Dendritic cell treated with granulocyte-macrophage colony-stimulating factor and Interleukin-4, amounts not matched to agents 40 ng/mL and 50 ng/mL, for 4 days (primary cell): ENCODE results near the gene ADAMTSL3.

Source experiments
- H3K27ac Mint-ChIP-seq: one replicate; pipeline ENCODE4 v1.8.0; 2022; ENCODE audit warnings: mild to moderate bottlenecking, mixed read lengths
- H3K27me3 Mint-ChIP-seq: one replicate; pipeline ENCODE4 v1.8.0; 2022; ENCODE audit warnings: mild to moderate bottlenecking, mixed read lengths
- H3K36me3 Mint-ChIP-seq: one replicate; pipeline ENCODE4 v1.8.0; 2022; ENCODE audit warnings: low read depth, mixed read lengths
- H3K4me1 Mint-ChIP-seq: one replicate; pipeline ENCODE4 v1.8.0; 2022; ENCODE audit warnings: low read depth, mixed read lengths
- H3K4me3 Mint-ChIP-seq: one replicate; pipeline ENCODE4 v1.8.0; 2022; ENCODE audit warnings: mild to moderate bottlenecking, moderate library complexity, mixed read lengths
- H3K9me3 Mint-ChIP-seq: one replicate; pipeline ENCODE4 v1.8.0; 2022; ENCODE audit warnings: mixed read lengths
- intact Hi-C: fragments of 100-400 bp; cut with micrococcal nuclease; formaldehyde crosslinking; loops from one replicate; pipeline ENCODE4 v1.15.0; 2022

ADAMTSL3 gene, protein sequence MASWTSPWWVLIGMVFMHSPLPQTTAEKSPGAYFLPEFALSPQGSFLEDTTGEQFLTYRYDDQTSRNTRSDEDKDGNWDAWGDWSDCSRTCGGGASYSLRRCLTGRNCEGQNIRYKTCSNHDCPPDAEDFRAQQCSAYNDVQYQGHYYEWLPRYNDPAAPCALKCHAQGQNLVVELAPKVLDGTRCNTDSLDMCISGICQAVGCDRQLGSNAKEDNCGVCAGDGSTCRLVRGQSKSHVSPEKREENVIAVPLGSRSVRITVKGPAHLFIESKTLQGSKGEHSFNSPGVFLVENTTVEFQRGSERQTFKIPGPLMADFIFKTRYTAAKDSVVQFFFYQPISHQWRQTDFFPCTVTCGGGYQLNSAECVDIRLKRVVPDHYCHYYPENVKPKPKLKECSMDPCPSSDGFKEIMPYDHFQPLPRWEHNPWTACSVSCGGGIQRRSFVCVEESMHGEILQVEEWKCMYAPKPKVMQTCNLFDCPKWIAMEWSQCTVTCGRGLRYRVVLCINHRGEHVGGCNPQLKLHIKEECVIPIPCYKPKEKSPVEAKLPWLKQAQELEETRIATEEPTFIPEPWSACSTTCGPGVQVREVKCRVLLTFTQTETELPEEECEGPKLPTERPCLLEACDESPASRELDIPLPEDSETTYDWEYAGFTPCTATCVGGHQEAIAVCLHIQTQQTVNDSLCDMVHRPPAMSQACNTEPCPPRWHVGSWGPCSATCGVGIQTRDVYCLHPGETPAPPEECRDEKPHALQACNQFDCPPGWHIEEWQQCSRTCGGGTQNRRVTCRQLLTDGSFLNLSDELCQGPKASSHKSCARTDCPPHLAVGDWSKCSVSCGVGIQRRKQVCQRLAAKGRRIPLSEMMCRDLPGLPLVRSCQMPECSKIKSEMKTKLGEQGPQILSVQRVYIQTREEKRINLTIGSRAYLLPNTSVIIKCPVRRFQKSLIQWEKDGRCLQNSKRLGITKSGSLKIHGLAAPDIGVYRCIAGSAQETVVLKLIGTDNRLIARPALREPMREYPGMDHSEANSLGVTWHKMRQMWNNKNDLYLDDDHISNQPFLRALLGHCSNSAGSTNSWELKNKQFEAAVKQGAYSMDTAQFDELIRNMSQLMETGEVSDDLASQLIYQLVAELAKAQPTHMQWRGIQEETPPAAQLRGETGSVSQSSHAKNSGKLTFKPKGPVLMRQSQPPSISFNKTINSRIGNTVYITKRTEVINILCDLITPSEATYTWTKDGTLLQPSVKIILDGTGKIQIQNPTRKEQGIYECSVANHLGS (N-terminal part only)

DNA sequence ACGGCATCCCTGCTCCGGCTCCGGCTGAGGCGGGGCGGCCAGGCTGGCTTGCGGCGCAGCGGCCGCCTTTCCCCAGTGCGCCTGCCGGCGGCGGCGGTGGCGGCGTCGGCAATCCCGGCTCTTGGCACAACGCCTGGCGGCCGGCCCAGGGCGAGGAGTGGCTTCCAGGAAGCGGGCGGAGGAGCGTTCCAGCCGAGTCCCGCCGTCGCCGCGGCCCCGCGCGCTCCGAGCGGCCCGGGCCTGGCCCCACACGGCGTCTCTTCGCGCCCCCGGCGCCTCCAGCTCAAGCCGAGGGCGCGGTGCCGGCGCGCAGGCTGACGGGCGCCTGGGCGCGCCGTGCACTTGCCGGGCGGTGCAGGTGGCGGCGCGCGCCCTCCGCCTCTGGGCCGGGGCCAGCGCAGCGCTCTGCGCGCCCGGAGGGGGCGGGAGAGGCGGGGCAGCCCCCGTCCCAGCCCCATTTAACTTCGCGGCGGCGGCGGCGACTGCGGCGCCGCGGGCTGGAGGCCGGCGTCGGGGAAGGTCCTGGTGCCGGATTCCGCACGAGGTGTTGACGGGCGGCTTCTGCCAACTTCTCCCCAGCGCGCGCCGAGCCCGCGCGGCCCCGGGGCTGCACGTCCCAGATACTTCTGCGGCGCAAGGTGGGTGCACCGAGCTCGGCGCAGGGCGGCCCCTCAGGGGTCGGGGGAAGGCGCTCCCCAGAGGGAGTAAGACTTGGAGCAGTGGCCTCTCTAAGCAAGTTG is at the start of gene ADAMTSL3:
Gene ADAMTSL3, plus strand, starts transcription at position 485 of the 740 bp plus-strand sequence. CDS start 1,639 bp downstream, outside the sequence.
- no peaks in the 10 kb centered on the region for H3K9me3 Mint-ChIP-seq
- no peaks in the 10 kb centered on the region for H3K36me3 Mint-ChIP-seq
- H3K4me3 Mint-ChIP-seq = no peak within 1 kb of the TSS
- no peak within 1 kb of the TSS for H3K27ac Mint-ChIP-seq
- H3K4me1 Mint-ChIP-seq = no peaks in the 10 kb centered on the region
- peaks cover 41% of the 10 kb centered on the region for H3K27me3 Mint-ChIP-seq
- intact Hi-C loops = no loop called here

DNA sequence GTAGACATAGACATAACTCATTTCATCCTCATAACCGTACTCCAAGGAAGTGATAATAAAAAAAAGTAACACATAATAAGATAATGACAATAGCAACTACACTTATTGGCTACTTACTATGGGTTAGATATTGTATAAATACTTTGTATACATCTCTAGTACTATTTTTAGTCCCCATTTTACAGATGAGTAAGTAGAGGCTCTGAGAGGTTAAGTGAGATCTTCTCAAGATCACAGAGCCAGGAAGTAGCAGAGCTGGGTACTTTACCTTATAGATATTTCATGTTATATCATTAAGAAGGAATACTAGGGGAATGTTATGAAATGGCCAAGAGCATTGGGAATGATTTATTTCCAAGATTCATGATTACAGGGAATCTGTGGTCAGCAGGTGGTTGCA is 49.4 kb upstream of the ADAMTSL3 start:
- Mint-ChIP-seq H3K36me3 (no peaks in the 10 kb centered on the region), H3K4me3 (no peak overlapping the region), H3K27ac (no peak overlapping the region), H3K4me1 (no peaks in the 10 kb centered on the region), H3K27me3 (no peaks in the 10 kb centered on the region), H3K9me3 (peaks cover 21% of the 10 kb centered on the region)
- intact Hi-C loops = no loop called here

DNA sequence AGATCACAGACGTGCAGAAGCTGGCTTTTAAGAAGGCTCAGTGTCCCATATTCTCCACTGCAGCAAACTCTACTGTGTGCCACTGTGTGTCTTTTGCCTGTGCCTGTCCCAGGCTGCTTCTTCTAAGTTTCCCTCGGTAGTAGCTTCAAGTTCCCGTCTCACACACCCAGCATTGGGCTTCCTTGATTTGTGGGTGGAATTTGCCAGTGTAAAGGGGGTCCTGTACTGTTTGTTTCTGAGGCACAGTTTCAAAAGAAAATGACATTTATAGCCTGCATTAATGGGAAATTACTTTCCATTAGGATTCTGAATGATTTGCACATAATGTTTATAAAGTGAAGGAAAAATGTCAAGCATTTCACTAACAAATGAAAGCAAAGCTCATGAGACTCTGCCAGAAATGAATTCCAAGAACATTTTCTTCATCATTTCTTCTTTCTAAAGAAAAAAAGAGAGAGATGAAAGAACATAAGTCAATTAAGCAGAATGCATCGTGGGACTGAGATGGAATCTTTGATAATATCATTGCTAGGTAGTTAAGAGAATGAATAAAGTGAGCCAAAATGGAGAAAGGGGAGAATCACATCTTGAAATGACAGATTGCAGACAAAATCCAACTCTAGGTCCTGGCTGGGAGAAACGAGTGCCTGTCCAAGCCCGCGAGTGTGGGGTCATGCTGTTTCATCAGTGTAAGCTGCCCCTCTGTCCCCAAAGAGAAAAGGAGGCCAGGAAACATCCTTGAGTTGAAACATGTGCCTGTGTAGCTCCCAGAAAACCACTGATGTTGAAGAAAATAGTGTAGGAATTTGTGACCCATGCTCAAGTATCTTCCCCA is 48.6 kb upstream of the ADAMTSL3 start:
- Mint-ChIP-seq H3K36me3 (no peaks in the 10 kb centered on the region), H3K4me3 (no peak overlapping the region), H3K27me3 (no peaks in the 10 kb centered on the region), H3K9me3 (peaks cover 13% of the 10 kb centered on the region), H3K27ac (no peak overlapping the region), H3K4me1 (no peaks in the 10 kb centered on the region)
- intact Hi-C loops = no loop called here

DNA sequence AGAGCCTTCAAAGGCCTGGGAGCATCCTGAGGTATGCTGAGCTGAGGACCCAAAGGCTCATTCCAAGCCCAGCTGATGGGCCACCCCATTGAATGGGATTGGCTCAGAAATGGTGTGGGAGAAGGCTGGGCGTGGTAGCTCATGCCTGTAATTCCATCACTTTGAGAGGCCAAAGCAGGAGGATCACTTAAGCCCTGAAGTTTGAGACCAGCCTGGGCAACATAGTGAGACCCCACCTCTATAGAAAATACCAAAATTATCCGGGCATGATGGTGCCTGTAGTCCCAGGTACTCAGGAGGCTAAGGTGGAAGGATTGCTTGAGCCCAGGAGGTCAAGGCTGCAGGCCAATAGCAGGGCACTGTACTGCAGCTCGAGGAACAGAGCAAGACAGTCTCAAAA is 43.8 kb upstream of the ADAMTSL3 start:
- Mint-ChIP-seq H3K27ac (no peak overlapping the region), H3K36me3 (no peaks in the 10 kb centered on the region), H3K9me3 (no peaks in the 10 kb centered on the region), H3K4me3 (no peak overlapping the region), H3K27me3 (no peaks in the 10 kb centered on the region), H3K4me1 (no peaks in the 10 kb centered on the region)
- intact Hi-C loops = no loop called here

DNA sequence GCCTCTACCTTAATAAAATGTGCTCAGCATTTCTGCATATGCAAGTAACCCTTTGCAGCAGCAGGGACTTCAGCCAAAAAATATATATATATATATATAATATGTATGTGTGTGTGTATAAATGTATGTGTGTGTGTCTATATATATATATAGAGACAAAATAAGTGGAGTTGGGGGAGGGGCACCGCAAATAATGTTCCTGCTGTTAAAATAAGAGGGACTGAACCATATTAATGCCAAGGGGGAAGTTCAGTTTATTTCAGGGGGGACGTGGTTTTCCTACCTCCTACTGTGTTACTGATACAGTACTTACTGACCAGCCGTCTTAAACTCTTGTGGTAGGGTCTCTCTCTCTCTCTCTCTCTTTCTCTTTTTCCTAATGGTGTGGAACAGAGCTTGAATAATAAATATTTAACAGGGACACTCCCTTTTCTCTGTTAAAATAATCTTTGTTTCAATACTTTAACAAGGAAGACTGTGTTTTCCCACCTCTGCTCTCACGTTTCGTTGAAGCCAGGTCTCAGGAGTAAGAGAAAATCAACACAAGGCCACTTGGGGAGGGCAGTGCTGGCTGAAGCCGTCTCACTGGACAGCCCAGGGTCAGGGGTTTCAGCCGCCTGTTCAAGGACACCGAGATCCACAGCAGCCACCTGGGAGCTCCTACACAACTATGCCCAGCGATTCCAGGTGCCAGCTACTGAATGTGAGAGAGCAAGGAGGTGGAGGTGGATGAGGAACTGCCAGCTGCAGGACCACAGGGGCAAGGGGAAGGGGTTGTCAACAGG is 42.8 kb upstream of the ADAMTSL3 start:
- no peak overlapping the region for H3K4me3 Mint-ChIP-seq

DNA sequence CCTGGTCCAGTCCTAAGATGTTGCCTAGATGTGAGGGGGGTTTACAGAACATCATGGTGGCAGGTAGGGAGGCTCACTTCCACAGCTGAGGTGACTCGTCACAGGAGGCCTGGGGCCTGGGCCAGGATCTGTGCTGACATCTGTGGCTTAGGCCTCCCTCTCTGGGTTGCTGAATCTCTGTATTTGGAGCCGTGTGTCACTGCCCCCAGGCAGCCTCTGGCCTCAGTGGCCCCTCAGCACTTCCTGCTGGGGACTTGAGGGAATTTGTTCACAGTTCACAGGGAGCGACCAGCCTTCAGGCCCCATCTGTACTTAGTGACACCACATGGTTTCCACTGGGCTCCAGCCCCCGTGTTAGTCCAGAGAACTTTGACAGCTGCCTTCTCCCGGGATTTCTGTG is 41.7 kb upstream of the ADAMTSL3 start:
- Mint-ChIP-seq H3K9me3 (no peaks in the 10 kb centered on the region), H3K27ac (no peak overlapping the region), H3K4me3 (no peak overlapping the region), H3K36me3 (no peaks in the 10 kb centered on the region), H3K27me3 (no peaks in the 10 kb centered on the region), H3K4me1 (no peaks in the 10 kb centered on the region)
- intact Hi-C loops = no loop called here

More for the DNA sequence above, 42.8 kb upstream of the ADAMTSL3 start:
- H3K27ac Mint-ChIP-seq = no peak overlapping the region
- no peaks in the 10 kb centered on the region for H3K36me3 Mint-ChIP-seq
- no peaks in the 10 kb centered on the region for H3K27me3 Mint-ChIP-seq
- intact Hi-C loops = no loop called here
- no peaks in the 10 kb centered on the region for H3K9me3 Mint-ChIP-seq
- no peaks in the 10 kb centered on the region for H3K4me1 Mint-ChIP-seq

DNA sequence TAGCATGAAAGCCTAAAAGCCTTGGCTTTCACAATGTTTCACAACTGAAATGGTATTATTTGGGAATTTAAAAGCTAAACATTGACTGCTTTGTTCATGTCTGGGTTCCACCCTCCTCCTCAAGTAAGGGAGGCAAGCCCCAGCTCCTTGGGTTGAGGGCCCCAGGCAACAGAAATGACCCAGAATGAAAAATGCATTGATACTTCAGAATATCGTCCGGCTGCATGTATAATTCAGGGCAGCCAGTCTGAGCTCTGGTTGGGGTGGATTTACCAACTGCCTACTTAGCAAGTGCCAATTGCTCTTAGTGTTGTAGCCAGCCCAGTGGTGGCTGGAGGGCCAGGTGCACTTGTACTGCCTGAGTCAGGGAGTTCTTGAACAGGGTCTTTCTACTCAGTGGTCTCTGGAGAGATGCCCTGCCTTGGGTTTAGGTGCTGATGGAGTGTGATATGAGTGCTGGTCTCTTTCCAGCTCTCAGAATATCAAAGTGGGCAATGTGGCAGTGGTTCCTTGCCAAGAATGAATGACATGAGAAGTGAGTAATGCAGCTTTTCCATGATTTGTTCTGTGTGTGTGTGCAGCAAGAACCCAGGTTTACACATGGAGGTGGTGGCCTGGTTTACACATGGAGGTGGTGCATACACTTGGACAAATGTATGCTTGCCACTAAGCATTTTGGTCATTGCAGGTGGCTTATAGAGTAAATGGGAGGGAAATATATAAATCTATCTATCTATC is 40.9 kb upstream of the ADAMTSL3 start:
- no peak overlapping the region for H3K27ac Mint-ChIP-seq
- no peaks in the 10 kb centered on the region for H3K9me3 Mint-ChIP-seq

DNA sequence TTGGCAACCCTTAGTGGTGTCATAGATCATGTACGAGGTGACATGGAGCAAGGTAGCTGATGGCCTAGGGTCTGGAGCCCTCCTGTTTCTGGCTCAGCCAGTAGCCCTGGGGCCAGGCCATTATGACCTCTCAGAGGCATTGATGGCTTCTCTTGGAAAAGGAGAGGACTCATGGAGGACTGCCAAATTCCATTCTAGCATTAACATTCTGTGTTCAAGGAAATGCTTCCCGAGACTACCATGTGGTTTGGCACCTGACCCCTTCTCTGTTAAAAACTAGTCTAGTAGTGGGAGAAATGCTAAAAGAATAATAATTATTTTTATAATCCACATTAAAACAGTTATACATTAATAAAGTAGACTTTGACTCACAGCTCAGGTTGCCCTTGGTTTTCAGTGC is 40.2 kb upstream of the ADAMTSL3 start:
- no peaks in the 10 kb centered on the region for H3K36me3 Mint-ChIP-seq
- intact Hi-C loops = no loop called here
- H3K9me3 Mint-ChIP-seq = no peaks in the 10 kb centered on the region
- H3K4me1 Mint-ChIP-seq = no peaks in the 10 kb centered on the region
- H3K27ac Mint-ChIP-seq = no peak overlapping the region
- no peaks in the 10 kb centered on the region for H3K27me3 Mint-ChIP-seq
- no peak overlapping the region for H3K4me3 Mint-ChIP-seq

More for the DNA sequence above, 40.9 kb upstream of the ADAMTSL3 start:
- Mint-ChIP-seq H3K27me3 (no peaks in the 10 kb centered on the region), H3K36me3 (no peaks in the 10 kb centered on the region), H3K4me3 (no peak overlapping the region), H3K4me1 (no peaks in the 10 kb centered on the region)
- intact Hi-C loops = no loop called here

DNA sequence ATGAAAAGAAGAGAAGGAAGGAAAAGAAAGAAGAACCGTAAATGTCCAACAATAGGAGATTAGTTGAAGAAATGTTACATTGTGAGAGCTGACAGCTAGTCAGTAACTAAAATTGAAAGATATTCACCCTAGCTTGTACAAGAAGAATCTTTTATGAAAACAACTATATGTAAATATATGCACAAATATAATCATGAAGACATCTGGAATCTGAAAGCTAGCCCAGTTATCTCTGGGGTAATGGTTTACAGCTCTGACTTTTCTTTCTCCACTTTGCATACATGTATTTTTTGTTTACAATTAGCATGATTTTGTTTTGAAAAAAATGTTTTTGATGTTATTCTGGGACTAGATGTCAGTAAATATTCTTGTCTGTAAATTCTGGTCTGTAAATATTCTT is 37.1 kb upstream of the ADAMTSL3 start:
- no peaks in the 10 kb centered on the region for H3K36me3 Mint-ChIP-seq
- no peak overlapping the region for H3K27ac Mint-ChIP-seq
- H3K9me3 Mint-ChIP-seq = no peaks in the 10 kb centered on the region
- intact Hi-C loops = no loop called here
- no peaks in the 10 kb centered on the region for H3K4me1 Mint-ChIP-seq
- no peak overlapping the region for H3K4me3 Mint-ChIP-seq
- no peaks in the 10 kb centered on the region for H3K27me3 Mint-ChIP-seq

DNA sequence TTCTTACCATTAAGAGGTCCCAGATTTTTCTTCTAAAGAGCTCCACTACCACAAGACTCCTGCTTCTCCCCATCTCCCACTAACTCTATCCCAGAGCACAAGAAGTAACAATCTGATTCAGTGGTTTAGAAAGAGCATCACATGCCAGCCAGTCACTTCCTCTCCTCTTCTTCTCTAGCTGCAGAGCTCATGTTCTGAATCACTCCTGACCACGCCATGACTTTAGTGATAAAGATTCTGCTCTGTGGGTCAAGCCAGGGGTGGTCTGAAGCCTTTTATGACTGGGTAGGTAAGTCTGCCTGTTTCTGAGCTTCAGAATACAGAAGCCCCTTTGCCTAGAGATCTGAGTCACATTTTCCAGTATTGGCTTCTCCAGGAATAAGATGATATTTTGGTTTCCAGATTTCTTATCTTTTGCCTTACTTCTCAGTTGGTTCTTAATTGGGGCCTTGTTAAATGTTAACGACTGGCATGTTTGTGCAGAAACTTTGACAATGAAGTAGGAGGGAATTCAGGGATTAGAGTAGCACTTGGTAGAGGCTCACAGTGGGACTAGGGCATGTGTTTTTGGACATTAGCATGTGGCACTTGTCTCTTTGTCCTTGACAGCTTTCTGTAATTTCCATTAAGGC is 27.6 kb upstream of the ADAMTSL3 start:
- Mint-ChIP-seq H3K27ac (no peak overlapping the region), H3K36me3 (no peaks in the 10 kb centered on the region), H3K4me3 (no peak overlapping the region), H3K9me3 (peaks cover 14% of the 10 kb centered on the region), H3K27me3 (no peaks in the 10 kb centered on the region), H3K4me1 (no peaks in the 10 kb centered on the region)
- intact Hi-C loops = loop anchor here (10.0 kb wide), 1 partner anchor 49 kb away; no protein-coding TSS in a partner anchor

DNA sequence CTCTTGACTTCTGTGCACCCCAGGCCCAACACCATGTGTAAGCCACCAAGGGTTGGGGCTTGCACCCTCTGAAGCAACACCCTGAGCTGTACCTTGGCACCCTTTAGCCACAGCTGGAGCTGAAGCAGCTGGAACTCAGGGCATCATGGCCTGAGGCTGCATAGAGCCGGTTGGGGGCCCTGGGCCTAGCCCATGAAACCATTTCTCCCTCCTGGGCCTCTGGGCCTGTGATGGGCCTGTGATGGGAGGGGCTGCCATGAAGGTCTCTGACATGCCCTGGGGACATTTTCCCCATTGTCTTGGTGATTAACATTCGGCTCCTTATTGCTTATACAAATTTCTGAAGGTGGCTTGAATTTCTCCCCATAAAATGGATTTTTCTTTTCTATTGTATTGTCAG is 22.4 kb upstream of the ADAMTSL3 start:
- Mint-ChIP-seq H3K4me1 (no peaks in the 10 kb centered on the region), H3K27ac (no peak overlapping the region), H3K27me3 (no peaks in the 10 kb centered on the region), H3K9me3 (peaks cover 26% of the 10 kb centered on the region), H3K4me3 (no peak overlapping the region), H3K36me3 (no peaks in the 10 kb centered on the region)
- intact Hi-C loops = no loop called here
